ENCODE data around the gene ACTRT2. TPM values are rescaled to one million over a fixed set of nuclear protein-coding genes. Genes with fewer than 3 reads are reported as not detected.

ACTRT2 gene
- total RNA-seq, 1 experiment from 2014 or later = not detected

DNA sequence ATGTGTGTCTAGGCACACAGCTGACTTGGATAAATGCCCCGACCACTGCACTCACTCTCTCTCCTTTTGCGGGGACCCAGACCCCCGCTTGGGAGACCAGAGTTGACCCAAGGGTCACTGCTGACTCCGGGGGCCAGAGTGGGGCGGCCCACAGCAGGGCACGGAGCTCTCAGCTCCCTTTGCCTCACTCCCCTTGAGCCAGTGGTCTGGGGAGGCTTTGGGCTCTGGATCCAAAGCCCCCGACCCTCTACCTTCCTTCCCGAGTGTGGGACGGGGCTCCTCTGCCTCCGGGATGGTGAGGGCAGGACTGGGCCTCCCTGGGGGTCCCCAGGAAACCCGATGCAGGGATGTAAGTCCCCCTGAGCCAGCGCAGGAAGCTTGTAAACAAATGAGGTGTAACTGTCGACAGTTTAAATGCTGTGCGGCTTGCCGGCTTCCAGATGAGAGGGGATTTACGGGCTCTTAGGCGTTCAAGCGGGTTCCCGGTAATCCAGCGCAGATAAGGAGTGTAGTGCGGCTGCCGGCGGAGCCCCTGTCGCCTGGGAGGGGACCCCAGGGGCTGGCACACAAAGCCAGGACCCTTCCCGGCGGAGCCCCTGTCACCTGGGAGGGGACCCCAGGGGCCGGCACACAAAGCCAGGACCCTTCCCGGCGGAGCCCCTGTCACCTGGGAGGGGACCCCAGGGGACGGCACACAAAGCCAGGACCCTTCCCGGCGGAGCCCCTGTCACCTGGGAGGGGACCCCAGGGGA is 7.4 kb downstream of the ACTRT2 start:
- POLR2A ChIA-PET = no interaction called here
- peaks cover 3% of the 10 kb centered on the region for H3K27me3 Mint-ChIP-seq (ENCODE audit: insufficient read depth, unreplicated experiment)
- CTCF ChIA-PET = no interaction called here
- intact Hi-C loops (cut with micrococcal nuclease; ENCODE audit: unreplicated experiment) = no loop called here
- H3K4me3 Mint-ChIP-seq (ENCODE audit: unreplicated experiment) = no peak overlapping the region
- H3K9me3 Mint-ChIP-seq (ENCODE audit: unreplicated experiment) = no peaks in the 10 kb centered on the region
- no peak for DNase-seq
- H3K36me3 ChIP-seq (ENCODE audit: control insufficient read depth, insufficient read depth, low read length) = no peaks in the 10 kb centered on the region
- no peak overlapping the region for H3K27ac Mint-ChIP-seq (ENCODE audit: unreplicated experiment)
- H3K9me3 ChIP-seq = no peaks in the 10 kb centered on the region
- TF ChIP-seq, protein P1, sequence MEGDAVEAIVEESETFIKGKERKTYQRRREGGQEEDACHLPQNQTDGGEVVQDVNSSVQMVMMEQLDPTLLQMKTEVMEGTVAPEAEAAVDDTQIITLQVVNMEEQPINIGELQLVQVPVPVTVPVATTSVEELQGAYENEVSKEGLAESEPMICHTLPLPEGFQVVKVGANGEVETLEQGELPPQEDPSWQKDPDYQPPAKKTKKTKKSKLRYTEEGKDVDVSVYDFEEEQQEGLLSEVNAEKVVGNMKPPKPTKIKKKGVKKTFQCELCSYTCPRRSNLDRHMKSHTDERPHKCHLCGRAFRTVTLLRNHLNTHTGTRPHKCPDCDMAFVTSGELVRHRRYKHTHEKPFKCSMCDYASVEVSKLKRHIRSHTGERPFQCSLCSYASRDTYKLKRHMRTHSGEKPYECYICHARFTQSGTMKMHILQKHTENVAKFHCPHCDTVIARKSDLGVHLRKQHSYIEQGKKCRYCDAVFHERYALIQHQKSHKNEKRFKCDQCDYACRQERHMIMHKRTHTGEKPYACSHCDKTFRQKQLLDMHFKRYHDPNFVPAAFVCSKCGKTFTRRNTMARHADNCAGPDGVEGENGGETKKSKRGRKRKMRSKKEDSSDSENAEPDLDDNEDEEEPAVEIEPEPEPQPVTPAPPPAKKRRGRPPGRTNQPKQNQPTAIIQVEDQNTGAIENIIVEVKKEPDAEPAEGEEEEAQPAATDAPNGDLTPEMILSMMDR (IDR thresholded peaks at IDR 0.05; ENCODE audit: insufficient read depth in 1 of 2, low read depth in 1 of 2, low read length in 1 of 2, severe bottlenecking in 1 of 2, unreplicated experiment in 1 of 2) = no peak
- no peak overlapping the region for H3K4me3 ChIP-seq (ENCODE audit: low read depth, low read length)
- no peaks in the 10 kb centered on the region for H3K4me1 Mint-ChIP-seq (ENCODE audit: low read depth, unreplicated experiment)
- no TSS peak for BruUV-seq (replicated peaks)
- H3K36me3 Mint-ChIP-seq (ENCODE audit: insufficient read depth, unreplicated experiment) = no peaks in the 10 kb centered on the region
- no peaks in the 10 kb centered on the region for H3K4me1 ChIP-seq
- no peaks in the 10 kb centered on the region for H3K27me3 ChIP-seq (replicated peaks; ENCODE audit: control insufficient read depth, insufficient read depth, low read length)

DNA sequence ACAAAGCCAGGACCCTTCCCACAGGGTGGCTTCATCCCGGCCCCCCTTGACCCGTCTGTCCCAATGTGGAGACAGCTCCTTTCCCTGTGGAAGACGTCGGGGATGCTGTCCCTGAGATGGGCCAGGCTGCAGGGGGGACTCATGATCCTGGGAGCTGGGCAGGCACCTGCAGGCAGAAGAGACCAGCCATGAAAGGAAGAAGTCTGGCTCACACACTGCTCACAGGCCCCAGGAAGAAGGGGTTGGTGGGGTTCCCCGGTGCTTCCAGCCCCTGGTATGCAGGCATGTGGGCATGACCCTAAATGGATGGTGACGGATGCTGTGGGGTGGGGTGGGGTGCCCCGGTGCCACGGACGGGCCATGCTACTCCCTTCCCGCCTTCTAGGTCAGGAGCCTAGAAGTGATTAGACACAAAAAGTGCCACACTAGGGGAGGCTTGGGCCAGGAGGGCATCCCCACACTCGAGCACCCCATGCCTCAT is 8.3 kb downstream of the ACTRT2 start:
- POLR2A ChIA-PET = no interaction called here
- Mint-ChIP-seq H3K36me3 (ENCODE audit: insufficient read depth, unreplicated experiment) (no peaks in the 10 kb centered on the region), H3K27me3 (ENCODE audit: insufficient read depth, unreplicated experiment) (peaks cover 3% of the 10 kb centered on the region), H3K4me1 (ENCODE audit: low read depth, unreplicated experiment) (no peaks in the 10 kb centered on the region), H3K9me3 (ENCODE audit: unreplicated experiment) (no peaks in the 10 kb centered on the region), H3K4me3 (ENCODE audit: unreplicated experiment) (no peak overlapping the region), H3K27ac (ENCODE audit: unreplicated experiment) (no peak overlapping the region)
- Histone ChIP-seq H3K27me3 (replicated peaks; ENCODE audit: control insufficient read depth, insufficient read depth, low read length) (no peaks in the 10 kb centered on the region), H3K4me1 (no peaks in the 10 kb centered on the region), H3K4me3 (ENCODE audit: low read depth, low read length) (no peak overlapping the region), H3K36me3 (ENCODE audit: control insufficient read depth, insufficient read depth, low read length) (no peaks in the 10 kb centered on the region), H3K9me3 (no peaks in the 10 kb centered on the region)
- DNase-seq = no peak
- TF ChIP-seq, protein P1 (IDR thresholded peaks at IDR 0.05; ENCODE audit: insufficient read depth in 1 of 2, low read depth in 1 of 2, low read length in 1 of 2, severe bottlenecking in 1 of 2, unreplicated experiment in 1 of 2) = no peak
- no TSS peak for BruUV-seq (replicated peaks)
- intact Hi-C loops (cut with micrococcal nuclease; ENCODE audit: unreplicated experiment) = no loop called here
- CTCF ChIA-PET = no interaction called here

DNA sequence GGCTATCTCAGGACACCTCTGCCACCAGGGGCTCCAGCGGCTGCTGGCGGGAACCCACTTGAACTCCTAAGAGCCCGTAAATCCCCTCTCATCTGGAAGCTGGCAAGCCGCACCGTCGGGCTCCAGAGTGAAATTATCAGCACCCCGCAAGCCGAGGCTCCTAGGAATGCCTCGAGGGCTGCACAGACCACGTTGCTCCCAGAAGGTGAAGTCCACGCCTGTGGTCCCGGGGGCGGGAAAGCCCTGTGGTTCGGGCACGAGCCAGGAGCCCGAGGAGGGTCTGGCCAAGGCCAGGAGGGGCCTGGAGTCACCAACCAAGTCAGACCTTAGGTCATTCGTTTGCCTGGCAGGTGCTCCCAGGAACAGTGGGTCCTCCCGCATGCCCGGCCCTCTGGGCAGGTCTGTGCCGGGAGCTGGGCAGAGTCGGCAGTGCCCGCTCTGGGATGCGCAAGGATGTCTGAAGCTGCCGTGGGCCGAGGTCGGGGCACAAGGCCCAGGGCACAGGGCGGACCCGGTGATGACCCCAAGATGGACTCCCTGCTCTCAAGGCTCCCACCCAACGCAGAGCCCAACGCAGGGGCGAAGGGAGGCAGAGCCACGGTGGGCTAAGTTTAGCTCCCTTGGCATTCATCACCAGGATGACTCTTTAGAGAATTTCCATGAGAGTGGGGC is 8.9 kb downstream of the ACTRT2 start:
- ChIA-PET POLR2A (no interaction called here), CTCF (no interaction called here)
- no peak overlapping the region for H3K4me3 Mint-ChIP-seq (ENCODE audit: unreplicated experiment)
- H3K27me3 Mint-ChIP-seq (ENCODE audit: insufficient read depth, unreplicated experiment) = peaks cover 3% of the 10 kb centered on the region
- no peaks in the 10 kb centered on the region for H3K9me3 Mint-ChIP-seq (ENCODE audit: unreplicated experiment)
- TF ChIP-seq, protein P1 (IDR thresholded peaks at IDR 0.05; ENCODE audit: insufficient read depth in 1 of 2, low read depth in 1 of 2, low read length in 1 of 2, severe bottlenecking in 1 of 2, unreplicated experiment in 1 of 2) = no peak
- no TSS peak for BruUV-seq (replicated peaks)
- intact Hi-C loops (cut with micrococcal nuclease; ENCODE audit: unreplicated experiment) = no loop called here
- H3K4me1 Mint-ChIP-seq (ENCODE audit: low read depth, unreplicated experiment) = no peaks in the 10 kb centered on the region
- H3K27me3 ChIP-seq (replicated peaks; ENCODE audit: control insufficient read depth, insufficient read depth, low read length) = no peaks in the 10 kb centered on the region
- H3K9me3 ChIP-seq = no peaks in the 10 kb centered on the region
- no peak for DNase-seq
- no peak overlapping the region for H3K4me3 ChIP-seq (ENCODE audit: low read depth, low read length)
- no peaks in the 10 kb centered on the region for H3K36me3 Mint-ChIP-seq (ENCODE audit: insufficient read depth, unreplicated experiment)
- H3K36me3 ChIP-seq (ENCODE audit: control insufficient read depth, insufficient read depth, low read length) = no peaks in the 10 kb centered on the region
- no peaks in the 10 kb centered on the region for H3K4me1 ChIP-seq
- H3K27ac Mint-ChIP-seq (ENCODE audit: unreplicated experiment) = no peak overlapping the region
